ENCODE results near the gene SORCS1.
"Not testable (repeated sequence)": the region's sequence is repeated elsewhere in the genome, so short reads cannot be mapped to it uniquely, and the experiment has no call there.

The SORCS1 gene

GRCh38 chr10:106955133-106955532 is 209.4 kb downstream of the SORCS1 start:
- in situ Hi-C loops (cut with MboI; ENCODE audit: low sequenced_read_pairs) = no loop called here

GRCh38 chr10:106952033-106952432 is 212.5 kb downstream of the SORCS1 start:
- in situ Hi-C loops (cut with MboI; ENCODE audit: low sequenced_read_pairs) = no loop called here

DNA sequence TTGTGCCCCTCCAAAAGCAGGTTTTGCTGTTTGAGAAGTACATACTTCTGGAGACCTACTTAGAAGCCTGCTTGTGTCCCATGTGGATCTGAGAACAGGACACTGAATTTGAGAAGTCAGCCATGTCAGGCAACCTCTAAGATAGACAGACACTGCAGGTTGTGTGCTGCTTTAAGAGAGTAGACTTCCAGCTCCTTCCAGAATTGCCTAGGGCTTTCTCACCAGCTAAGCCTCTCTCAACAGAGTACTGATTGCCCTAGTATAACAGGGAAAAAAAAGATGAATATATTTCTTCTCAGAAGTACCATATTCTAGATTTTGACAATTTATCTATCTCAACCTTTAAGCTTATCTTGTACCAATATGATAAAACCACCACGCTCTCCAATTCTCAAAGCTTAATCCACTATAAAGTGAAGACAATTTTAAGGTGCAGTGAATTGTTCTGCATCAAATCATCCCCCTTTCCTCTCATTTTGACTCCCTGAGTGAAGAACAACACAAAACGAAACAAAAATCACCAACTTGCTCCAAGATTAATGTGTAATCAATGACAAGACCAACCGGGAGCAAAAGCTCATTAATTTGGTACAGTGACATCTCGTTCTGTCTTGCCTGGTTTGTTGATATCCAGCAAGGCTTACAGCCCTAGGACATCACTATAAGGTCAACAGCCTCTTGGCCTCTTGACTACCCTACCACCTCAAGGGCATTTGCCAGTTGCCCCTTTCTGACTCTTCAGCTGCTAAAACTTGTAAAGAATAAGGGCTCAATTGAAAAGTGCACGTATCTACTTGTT is 214.6 kb downstream of the SORCS1 start:
- in situ Hi-C loops (cut with MboI; ENCODE audit: low sequenced_read_pairs) = no loop called here

DNA sequence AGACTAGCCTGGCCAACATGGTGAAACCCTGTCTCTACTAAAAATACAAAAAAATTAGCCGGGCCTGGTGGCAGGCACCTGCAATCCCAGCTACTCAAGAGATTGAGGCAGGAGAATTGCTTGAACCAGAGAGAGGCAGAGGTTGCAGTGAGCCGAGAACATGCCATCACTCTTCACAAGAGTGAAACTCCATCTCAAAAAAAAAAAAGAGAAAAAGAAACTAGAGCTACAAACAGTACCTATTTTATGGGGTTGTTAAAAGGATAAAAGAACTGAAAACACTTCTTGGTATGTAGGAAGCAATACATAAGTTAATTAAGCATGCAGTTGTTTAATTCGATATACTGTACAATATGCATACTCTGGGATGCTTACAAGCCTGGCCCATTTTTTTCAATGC is 216.9 kb downstream of the SORCS1 start:
- in situ Hi-C loops (cut with MboI; ENCODE audit: low sequenced_read_pairs) = no loop called here

GRCh38 chr10:106942035-106942662 is 222.4 kb downstream of the SORCS1 start:
- in situ Hi-C loops (cut with MboI; ENCODE audit: low sequenced_read_pairs) = no loop called here

GRCh38 chr10:106941297-106942034 is 223.0 kb downstream of the SORCS1 start:
- in situ Hi-C loops (cut with MboI; ENCODE audit: low sequenced_read_pairs) = no loop called here

GRCh38 chr10:106938513-106938912 is 226.0 kb downstream of the SORCS1 start:
- in situ Hi-C loops (cut with MboI; ENCODE audit: low sequenced_read_pairs) = no loop called here

- in situ Hi-C loops (cut with MboI; ENCODE audit: low sequenced_read_pairs) = no loop called here
These were observed 228.5 kb downstream of the SORCS1 start for GRCh38 chr10:106935978-106936451.

GRCh38 chr10:106931853-106932249 is 232.7 kb downstream of the SORCS1 start:
- in situ Hi-C loops (cut with MboI; ENCODE audit: low sequenced_read_pairs) = no loop called here

DNA sequence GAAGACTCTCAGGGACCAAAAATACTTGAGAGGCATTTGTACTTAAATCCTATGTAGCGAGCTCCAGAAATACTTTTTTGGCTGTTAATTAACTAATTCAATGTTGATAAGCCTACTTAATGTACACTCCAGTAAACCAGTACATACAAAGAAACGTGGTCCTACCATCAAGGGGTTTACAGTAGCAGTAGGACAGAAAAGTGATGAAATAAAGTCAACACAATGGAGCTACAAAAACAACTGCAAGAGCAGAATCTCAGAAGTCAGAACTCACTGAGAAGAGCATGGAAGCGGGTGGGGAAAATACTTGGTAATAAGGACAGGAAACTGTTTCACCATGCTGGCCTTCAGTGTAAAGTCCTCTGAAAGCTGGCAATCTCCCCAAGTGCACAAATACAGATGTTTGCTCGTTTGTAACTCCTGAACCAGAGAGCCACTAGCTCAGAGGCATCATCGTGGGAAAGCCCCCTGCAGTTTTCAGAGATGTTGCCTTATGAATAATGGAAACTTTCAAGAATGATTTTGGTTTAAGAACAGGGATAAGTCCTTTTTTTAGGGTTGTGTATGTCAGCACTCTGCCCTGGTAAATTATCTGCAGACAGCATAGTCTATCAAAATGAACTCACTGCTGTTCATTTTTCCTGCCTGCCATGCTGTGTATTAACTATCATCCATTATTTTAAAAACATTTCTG is 233.2 kb downstream of the SORCS1 start:
- in situ Hi-C loops (cut with MboI; ENCODE audit: low sequenced_read_pairs) = no loop called here

GRCh38 chr10:106930751-106931150 is 233.8 kb downstream of the SORCS1 start:
- in situ Hi-C loops (cut with MboI; ENCODE audit: low sequenced_read_pairs) = no loop called here

DNA sequence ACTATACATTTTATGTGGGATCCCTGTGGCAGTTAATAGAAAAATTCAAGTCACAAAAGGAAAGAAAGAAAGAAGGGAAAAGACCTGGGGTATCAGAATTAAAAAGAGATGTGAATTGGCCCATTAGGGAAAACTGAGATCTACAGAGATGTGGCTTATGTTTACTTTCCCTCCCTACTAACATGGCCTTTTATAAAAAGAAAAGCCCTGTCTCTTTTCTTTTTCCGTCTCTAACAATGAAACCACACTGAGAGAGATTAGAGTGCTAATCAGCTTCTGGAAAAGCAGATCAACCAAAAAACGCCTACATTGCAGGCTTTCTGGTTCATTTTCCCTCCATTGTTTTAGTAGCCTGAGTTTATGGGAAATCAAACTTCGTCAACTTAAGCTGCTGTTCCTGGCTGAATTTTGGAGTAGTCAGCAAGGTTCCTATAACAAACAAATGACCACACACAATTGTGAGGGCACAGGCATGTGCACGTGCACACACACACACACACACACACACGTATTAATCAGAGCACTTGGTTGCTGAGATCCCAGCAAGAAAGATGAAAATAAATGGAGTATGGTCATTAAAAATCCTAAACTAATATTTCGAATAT is 235.1 kb downstream of the SORCS1 start:
- in situ Hi-C loops (cut with MboI; ENCODE audit: low sequenced_read_pairs) = no loop called here

GRCh38 chr10:106928151-106928550 is 236.4 kb downstream of the SORCS1 start:
- in situ Hi-C loops (cut with MboI; ENCODE audit: low sequenced_read_pairs) = not testable (repeated sequence)

GRCh38 chr10:106925191-106925590 is 239.3 kb downstream of the SORCS1 start:
- in situ Hi-C loops (cut with MboI; ENCODE audit: low sequenced_read_pairs) = no loop called here

DNA sequence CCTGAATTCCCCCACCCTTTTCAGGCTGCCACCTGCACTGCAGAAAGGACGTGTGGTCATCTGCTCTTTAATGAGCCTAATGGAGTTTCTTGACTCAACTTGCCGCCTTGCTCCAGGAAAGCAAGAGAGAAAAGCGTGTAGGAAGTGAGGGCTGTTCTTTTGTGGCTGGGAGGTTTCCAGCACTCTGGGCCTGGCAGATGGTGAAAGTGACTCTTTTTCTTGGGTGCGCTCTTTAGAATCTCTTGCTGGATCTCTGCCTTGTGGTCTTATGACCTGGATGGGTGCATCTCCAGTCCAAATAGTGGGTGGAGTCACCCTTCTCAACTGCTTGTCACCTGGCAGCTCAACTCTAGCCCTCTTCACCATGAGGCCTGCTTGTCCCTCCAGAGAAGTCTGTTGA is 244.0 kb downstream of the SORCS1 start:
- in situ Hi-C loops (cut with MboI; ENCODE audit: low sequenced_read_pairs) = no loop called here

DNA sequence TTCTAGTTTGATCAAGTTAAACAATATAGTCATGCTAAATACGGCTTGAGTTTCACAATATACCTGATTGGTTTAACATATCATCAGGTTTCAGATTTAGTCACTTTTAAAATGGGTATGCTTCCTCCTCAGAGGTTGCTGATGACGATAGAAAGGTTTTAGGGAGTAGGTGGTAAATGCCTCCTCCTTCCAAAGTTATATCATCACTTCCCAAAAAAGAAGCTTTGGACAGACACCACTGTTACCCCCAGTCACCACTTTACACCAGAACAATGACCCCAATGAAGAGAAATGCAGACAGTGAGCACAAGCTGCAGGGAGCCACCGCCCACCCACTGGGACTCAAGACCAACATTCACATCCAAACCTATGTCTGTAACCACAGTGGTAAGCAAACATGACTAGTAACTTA is 244.6 kb downstream of the SORCS1 start:
- in situ Hi-C loops (cut with MboI; ENCODE audit: low sequenced_read_pairs) = no loop called here

DNA sequence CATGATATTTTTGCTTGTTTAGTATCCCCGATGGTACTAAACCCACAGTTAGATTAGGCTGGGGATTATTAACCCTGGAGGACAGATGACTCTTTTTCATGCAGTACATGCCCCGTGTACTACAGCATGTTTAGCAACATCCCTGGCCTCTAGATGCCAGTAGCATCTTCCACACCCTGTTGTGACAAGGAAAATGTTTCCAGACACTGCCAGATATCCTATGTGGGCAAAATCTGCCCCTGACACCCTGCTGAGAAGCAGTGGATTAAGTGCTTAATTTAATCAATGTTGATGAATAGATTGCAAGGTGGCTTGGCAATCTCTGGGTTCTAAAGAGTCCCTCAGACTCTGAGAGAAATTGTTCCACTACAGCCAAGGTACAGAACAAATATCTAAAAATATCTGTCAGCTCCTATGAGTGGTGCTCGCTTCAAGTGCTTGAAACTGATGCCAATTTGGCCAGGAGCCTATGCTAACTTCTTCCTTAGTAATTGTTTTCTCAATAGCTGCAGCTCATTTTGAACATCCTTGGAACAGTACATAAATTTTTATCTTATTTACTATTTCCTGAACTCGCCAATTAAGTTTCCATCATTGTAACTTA is 247.0 kb downstream of the SORCS1 start:
- in situ Hi-C loops (cut with MboI; ENCODE audit: low sequenced_read_pairs) = no loop called here

- in situ Hi-C loops (cut with MboI; ENCODE audit: low sequenced_read_pairs) = no loop called here
These were observed 250.5 kb downstream of the SORCS1 start for GRCh38 chr10:106914016-106914415.

- in situ Hi-C loops (cut with MboI; ENCODE audit: low sequenced_read_pairs) = no loop called here
These were observed 251.2 kb downstream of the SORCS1 start for GRCh38 chr10:106913348-106913747.

GRCh38 chr10:106911096-106911495 is 253.4 kb downstream of the SORCS1 start:
- in situ Hi-C loops (cut with MboI; ENCODE audit: low sequenced_read_pairs) = no loop called here
